ENCODE data around the gene ELF1. TPM values are rescaled to one million over a fixed set of nuclear protein-coding genes. Genes with fewer than 3 reads are reported as not detected.

Gene ELF1
- total and polyA plus RNA-seq, 10 of the 15 experiments (the other 5 are each of a cell fraction or from before 2014, with no cell fraction given): 43.3 to 97.6 (median 55.7) TPM

GRCh38 chr13:41001695-41002094, 17.4 kb downstream of the ELF1 start:
- Histone ChIP-seq H3K4me2 (ENCODE audit: control insufficient read depth, insufficient read depth) (peak overlapping the region; percentile 33; the same call in 1 of the 2 replicates), H3K4me3 (no peak overlapping the region), H3K36me3 (ENCODE audit: control insufficient read depth in 2 of 2, insufficient read depth in 2 of 2, low read length in 1 of 2) (peaks cover 2 to 22% of the 10 kb centered on the region in 2 experiments; a peak in 3 of 4 replicates), H4K20me1 (ENCODE audit: control insufficient read depth, insufficient read depth) (no peaks in the 10 kb centered on the region), H3K79me2 (ENCODE audit: control insufficient read depth, insufficient read depth, low read length) (peaks cover 98% of the 10 kb centered on the region), H3K27me3 (replicated peaks in 1 of 2; ENCODE audit: control insufficient read depth in 2 of 2, insufficient read depth in 2 of 2, low read length in 1 of 2) (no peaks in the 10 kb centered on the region), H3K9ac (ENCODE audit: control insufficient read depth, insufficient read depth, low read length) (no peak overlapping the region), H2AFZ (ENCODE audit: control insufficient read depth, low read depth, low read length) (no peak overlapping the region), H3K4me1 (ENCODE audit: control insufficient read depth, insufficient read depth, low read length) (peaks cover 51% of the 10 kb centered on the region), H3K27ac (ENCODE audit: control insufficient read depth, insufficient read depth) (peak overlapping the region; percentile 24; the same call in 1 of the 2 replicates), H3K9me3 (replicated peaks; ENCODE audit: control insufficient read depth, insufficient read depth, low read length) (peaks cover 2% of the 10 kb centered on the region; the same call in 2 of the 3 replicates)
- intact Hi-C loops (cut with micrococcal nuclease; ENCODE audit: unreplicated experiment): no loop called here
- POLR2A ChIA-PET: interaction anchor here (0.5 to 1.8 kb wide), 5 partner anchors 22 to 58 kb away, joined by 3 to 6 read pairs (median 4); no protein-coding TSS in a partner anchor
- no peak for FAIRE-seq
- no peak for DNase-seq (ENCODE audit: low read depth, low spot score)
- BruUV-seq (replicated peaks): no TSS peak
- TF ChIP-seq JUNB (IDR thresholded peaks at IDR 0.05) (no peak), POU2F2 (IDR thresholded peaks at IDR 0.05; ENCODE audit: borderline replicate concordance, low read depth, low read length) (no peak), ZBTB11 (CRISPR knock-in tag; IDR thresholded peaks at IDR 0.05) (no peak), ATF7 (IDR thresholded peaks at IDR 0.05; ENCODE audit: low read depth) (no peak), TARDBP (IDR thresholded peaks at IDR 0.05; ENCODE audit: borderline replicate concordance) (no peak), PRDM15 (CRISPR knock-in tag; IDR thresholded peaks at IDR 0.05) (no peak), POLR2A (IDR thresholded peaks at IDR 0.05; ENCODE audit: low read depth, low read length) (no peak), HDGF (IDR thresholded peaks at IDR 0.05) (no peak), ZZZ3 (IDR thresholded peaks at IDR 0.05; ENCODE audit: control insufficient read depth, insufficient read length, low read depth) (no peak), CEBPB (IDR thresholded peaks at IDR 0.05; ENCODE audit: borderline replicate concordance in 1 of 2, low read depth in 2 of 2, low read length in 2 of 2) (no peak), USF1 (IDR thresholded peaks at IDR 0.05; ENCODE audit: borderline replicate concordance, extremely low read length, insufficient read depth, low read depth, low read length) (no peak), IKZF1 (conservative IDR thresholded peaks at IDR 0.05) (no peak), BMI1 (IDR thresholded peaks at IDR 0.05; ENCODE audit: borderline replicate concordance) (no peak), KLF5 (IDR thresholded peaks at IDR 0.05; ENCODE audit: partially characterized antibody) (no peak)
- WGBS (ENCODE audit: insufficient coverage, insufficient replicate concordance, low lambda C conversion rate, missing lambda C conversion rate): 99% methylated on average over 5 of the region's 5 CpGs
- SMC1A ChIA-PET (ENCODE audit: uncharacterized antibody, unreplicated experiment): interaction anchor here (0.5 to 3.4 kb wide), 6 partner anchors 10 to 195 kb away, joined by 3 to 19 read pairs (median 16); no protein-coding TSS in a partner anchor
- no peak for ATAC-seq
- RAD21 ChIA-PET (ENCODE audit: unreplicated experiment): interaction anchor here (0.9 to 2.4 kb wide), 3 partner anchors 9 to 17 kb away, joined by 3 to 20 read pairs (median 14); partner anchors contain the start of gene ELF1
- in situ Hi-C loops (cut with MboI): no loop called here
- CTCF ChIA-PET: interaction anchor here (0.9 to 2.8 kb wide), 5 partner anchors 10 to 224 kb away, joined by 5 to 18 read pairs (median 9); partner anchors contain the start of gene ELF1
